IPS-18a (cell line): ENCODE results near the gene CCDC70.

ENCODE experiments used
- H3K27ac ChIP-seq: one replicate; pipeline ENCODE4 v1.5.1; 2013; ENCODE audit warnings: low read length
- H3K27me3 ChIP-seq: one replicate; pipeline ENCODE4 v1.6.1; 2013; ENCODE audit warnings: mild to moderate bottlenecking, low read length; ENCODE audit not compliant: control insufficient read depth, insufficient read depth
- H3K36me3 ChIP-seq: one replicate; pipeline ENCODE4 v1.6.1; 2013; ENCODE audit warnings: low read depth, low read length; ENCODE audit not compliant: control insufficient read depth
- H3K4me1 ChIP-seq: one replicate; pipeline ENCODE4 v1.6.1; 2013; ENCODE audit warnings: low read depth, low read length; ENCODE audit not compliant: control insufficient read depth
- H3K4me3 ChIP-seq: one replicate; pipeline ENCODE4 v1.5.1; 2013; ENCODE audit warnings: low read length
- H3K9ac ChIP-seq: one replicate; pipeline ENCODE4 v1.6.1; 2013; ENCODE audit warnings: mild to moderate bottlenecking, low read length, moderate library complexity
- H3K9me3 ChIP-seq: one replicate; pipeline ENCODE4 v1.6.1; 2013; ENCODE audit warnings: low read depth, low read length; ENCODE audit not compliant: control insufficient read depth

The CCDC70 gene

GRCh38 chr13:51845574-51846318 is 16.0 kb upstream of the CCDC70 start:
- Histone ChIP-seq H3K4me1 (no peaks in the 10 kb centered on the region), H3K9me3 (no peaks in the 10 kb centered on the region), H3K4me3 (no peak overlapping the region), H3K9ac (no peak overlapping the region), H3K36me3 (no peaks in the 10 kb centered on the region), H3K27ac (no peak overlapping the region), H3K27me3 (no peaks in the 10 kb centered on the region)

- Histone ChIP-seq H3K9ac (no peak overlapping the region), H3K4me1 (no peaks in the 10 kb centered on the region), H3K4me3 (no peak overlapping the region), H3K36me3 (no peaks in the 10 kb centered on the region), H3K27ac (no peak overlapping the region), H3K9me3 (no peaks in the 10 kb centered on the region), H3K27me3 (no peaks in the 10 kb centered on the region)
Measured at GRCh38 chr13:51846756-51847155, 15.0 kb upstream of the CCDC70 start.

GRCh38 chr13:51848674-51849073 is 13.1 kb upstream of the CCDC70 start:
- Histone ChIP-seq H3K4me3 (no peak overlapping the region), H3K4me1 (no peaks in the 10 kb centered on the region), H3K36me3 (no peaks in the 10 kb centered on the region), H3K9me3 (no peaks in the 10 kb centered on the region), H3K27ac (no peak overlapping the region), H3K9ac (no peak overlapping the region), H3K27me3 (no peaks in the 10 kb centered on the region)

GRCh38 chr13:51849145-51850101 is 12.3 kb upstream of the CCDC70 start:
- Histone ChIP-seq H3K9me3 (no peaks in the 10 kb centered on the region), H3K27ac (no peak overlapping the region), H3K27me3 (no peaks in the 10 kb centered on the region), H3K4me1 (no peaks in the 10 kb centered on the region), H3K4me3 (no peak overlapping the region), H3K36me3 (no peaks in the 10 kb centered on the region), H3K9ac (no peak overlapping the region)

GRCh38 chr13:51856027-51856736 is 5.6 kb upstream of the CCDC70 start:
- H3K9ac ChIP-seq: no peak overlapping the region
- H3K27ac ChIP-seq: no peak overlapping the region
- H3K27me3 ChIP-seq: peaks cover 9% of the 10 kb centered on the region
- H3K4me1 ChIP-seq: no peaks in the 10 kb centered on the region
- H3K4me3 ChIP-seq: no peak overlapping the region
- no peaks in the 10 kb centered on the region for H3K36me3 ChIP-seq
- H3K9me3 ChIP-seq: no peaks in the 10 kb centered on the region

GRCh38 chr13:51856998-51857397 is 4.8 kb upstream of the CCDC70 start:
- Histone ChIP-seq H3K4me3 (no peak overlapping the region), H3K27me3 (peaks cover 9% of the 10 kb centered on the region), H3K27ac (no peak overlapping the region), H3K9ac (no peak overlapping the region), H3K36me3 (no peaks in the 10 kb centered on the region), H3K4me1 (no peaks in the 10 kb centered on the region), H3K9me3 (no peaks in the 10 kb centered on the region)

- Histone ChIP-seq H3K36me3 (no peaks in the 10 kb centered on the region), H3K9me3 (no peaks in the 10 kb centered on the region), H3K27ac (no peak overlapping the region), H3K4me1 (no peaks in the 10 kb centered on the region), H3K4me3 (no peak overlapping the region), H3K27me3 (peaks cover 9% of the 10 kb centered on the region), H3K9ac (no peak overlapping the region)
Measured at GRCh38 chr13:51858433-51859247, 3.1 kb upstream of the CCDC70 start.

GRCh38 chr13:51862957-51863356 is 1.2 kb downstream of the CCDC70 start:
- Histone ChIP-seq H3K27me3 (peaks cover 8% of the 10 kb centered on the region), H3K4me3 (no peak overlapping the region), H3K4me1 (no peaks in the 10 kb centered on the region)

GRCh38 chr13:51865838-51866237 is 4.1 kb downstream of the CCDC70 start:
- no peak overlapping the region for H3K4me3 ChIP-seq
- no peak overlapping the region for H3K9ac ChIP-seq
- no peaks in the 10 kb centered on the region for H3K27me3 ChIP-seq
- no peaks in the 10 kb centered on the region for H3K4me1 ChIP-seq
- H3K9me3 ChIP-seq: no peaks in the 10 kb centered on the region
- H3K27ac ChIP-seq: no peak overlapping the region
- H3K36me3 ChIP-seq: no peaks in the 10 kb centered on the region

More at GRCh38 chr13:51862957-51863356, 1.2 kb downstream of the CCDC70 start:
- no peaks in the 10 kb centered on the region for H3K9me3 ChIP-seq
- H3K27ac ChIP-seq: no peak overlapping the region
- no peaks in the 10 kb centered on the region for H3K36me3 ChIP-seq
- no peak overlapping the region for H3K9ac ChIP-seq

GRCh38 chr13:51867062-51867461 is 5.3 kb downstream of the CCDC70 start:
- Histone ChIP-seq H3K9me3 (no peaks in the 10 kb centered on the region), H3K27me3 (no peaks in the 10 kb centered on the region), H3K4me3 (no peak overlapping the region), H3K27ac (no peak overlapping the region), H3K36me3 (no peaks in the 10 kb centered on the region), H3K4me1 (no peaks in the 10 kb centered on the region), H3K9ac (no peak overlapping the region)

GRCh38 chr13:51869916-51870315 is 8.1 kb downstream of the CCDC70 start:
- Histone ChIP-seq H3K9me3 (no peaks in the 10 kb centered on the region), H3K4me3 (no peak overlapping the region), H3K27me3 (no peaks in the 10 kb centered on the region), H3K9ac (no peak overlapping the region), H3K4me1 (no peaks in the 10 kb centered on the region), H3K27ac (no peak overlapping the region), H3K36me3 (no peaks in the 10 kb centered on the region)
